ENCODE data around the gene GSDMA.

GSDMA gene

DNA sequence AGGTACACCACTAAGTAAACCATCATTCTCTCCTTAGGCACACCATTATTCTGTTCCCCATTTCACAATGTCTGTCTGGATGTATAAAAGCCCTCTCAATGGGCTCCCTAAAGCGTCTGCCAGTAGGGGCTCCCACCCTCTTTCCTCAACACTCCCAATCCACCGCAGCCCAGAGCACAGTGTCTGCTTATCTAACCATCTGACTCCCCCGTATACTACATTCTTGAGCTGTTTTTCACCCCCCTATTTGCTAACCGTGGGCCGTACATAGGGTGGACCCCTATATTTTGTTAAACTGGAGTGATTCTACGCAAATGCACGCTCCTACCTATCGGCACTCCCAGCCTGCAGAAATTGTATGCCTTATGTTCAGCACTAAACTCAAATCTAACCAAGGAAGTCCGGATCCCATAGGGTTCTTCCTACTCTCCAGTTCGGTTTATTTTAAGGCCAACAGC is 17.1 kb downstream of the GSDMA start:
- H3K14ac ChIP-seq (ENCODE audit: low read length) = no peak overlapping the region
- H2BK12ac ChIP-seq (ENCODE audit: low read length) = no peak overlapping the region
- H3K18ac ChIP-seq (ENCODE audit: low read length) = peak overlapping the region; percentile 54
- no peaks in the 10 kb centered on the region for H3K9me3 ChIP-seq (replicated peaks in 1 of 2; ENCODE audit: control insufficient read depth in 2 of 2, insufficient read depth in 1 of 2, low read depth in 1 of 2, low read length in 2 of 2)
- no peak overlapping the region for H2BK5ac ChIP-seq (ENCODE audit: low read length)
- no peak overlapping the region for H3K27ac ChIP-seq (replicated peaks; ENCODE audit: low read length)
- H4K91ac ChIP-seq (ENCODE audit: low read depth, low read length, poor library complexity) = no peak overlapping the region
- no peak overlapping the region for H3K23ac ChIP-seq (ENCODE audit: low read depth, low read length, poor library complexity)
- peak overlapping the region; percentile 75 to 94 for H3K4me3 ChIP-seq (ENCODE audit: low read length in 2 of 2)
- no peak overlapping the region for H3K4ac ChIP-seq (ENCODE audit: low read length)
- peak overlapping the region; percentile 89 for H3K4me2 ChIP-seq (ENCODE audit: insufficient read depth, low read length, poor library complexity, severe bottlenecking)
- no peak overlapping the region for H2AK5ac ChIP-seq (ENCODE audit: low read depth, low read length)
- H2BK120ac ChIP-seq (ENCODE audit: low read depth, low read length) = no peak overlapping the region
- H3K27me3 ChIP-seq (ENCODE audit: control insufficient read depth in 3 of 3, insufficient read depth in 3 of 3, low read depth in 1 of 3, low read length in 3 of 3) = peaks cover 0 to 38% (median 0%) of the 10 kb centered on the region in 3 experiments
- peak overlapping the region; percentile 56 for H3K9ac ChIP-seq (ENCODE audit: low read depth, low read length, poor library complexity)
- H2AFZ ChIP-seq (ENCODE audit: low read length) = peak overlapping the region; percentile 94
- peaks cover 5% of the 10 kb centered on the region for H3K79me1 ChIP-seq (ENCODE audit: low read depth, low read length)
- peaks cover 8 to 16% of the 10 kb centered on the region in 2 donors for H3K36me3 ChIP-seq (replicated peaks in 1 of 2; ENCODE audit: control insufficient read depth in 2 of 2, insufficient read depth in 2 of 2, low read length in 2 of 2)
- H3K4me1 ChIP-seq (ENCODE audit: control insufficient read depth in 2 of 2, insufficient read depth in 1 of 2, low read depth in 1 of 2, low read length in 2 of 2) = peaks cover 6 to 11% of the 10 kb centered on the region in 2 donors
- H2BK15ac ChIP-seq (ENCODE audit: low read length) = no peak overlapping the region
- H4K8ac ChIP-seq (ENCODE audit: low read depth, low read length) = no peak overlapping the region
- no peak for DNase-seq (ENCODE audit: low spot score)
- WGBS, 2 donors (ENCODE audit: extremely low coverage in 2 of 2, insufficient read length in 2 of 2, insufficient replicate concordance in 1 of 2) = no CpG with 5 or more reads among the region's 10 CpGs

DNA sequence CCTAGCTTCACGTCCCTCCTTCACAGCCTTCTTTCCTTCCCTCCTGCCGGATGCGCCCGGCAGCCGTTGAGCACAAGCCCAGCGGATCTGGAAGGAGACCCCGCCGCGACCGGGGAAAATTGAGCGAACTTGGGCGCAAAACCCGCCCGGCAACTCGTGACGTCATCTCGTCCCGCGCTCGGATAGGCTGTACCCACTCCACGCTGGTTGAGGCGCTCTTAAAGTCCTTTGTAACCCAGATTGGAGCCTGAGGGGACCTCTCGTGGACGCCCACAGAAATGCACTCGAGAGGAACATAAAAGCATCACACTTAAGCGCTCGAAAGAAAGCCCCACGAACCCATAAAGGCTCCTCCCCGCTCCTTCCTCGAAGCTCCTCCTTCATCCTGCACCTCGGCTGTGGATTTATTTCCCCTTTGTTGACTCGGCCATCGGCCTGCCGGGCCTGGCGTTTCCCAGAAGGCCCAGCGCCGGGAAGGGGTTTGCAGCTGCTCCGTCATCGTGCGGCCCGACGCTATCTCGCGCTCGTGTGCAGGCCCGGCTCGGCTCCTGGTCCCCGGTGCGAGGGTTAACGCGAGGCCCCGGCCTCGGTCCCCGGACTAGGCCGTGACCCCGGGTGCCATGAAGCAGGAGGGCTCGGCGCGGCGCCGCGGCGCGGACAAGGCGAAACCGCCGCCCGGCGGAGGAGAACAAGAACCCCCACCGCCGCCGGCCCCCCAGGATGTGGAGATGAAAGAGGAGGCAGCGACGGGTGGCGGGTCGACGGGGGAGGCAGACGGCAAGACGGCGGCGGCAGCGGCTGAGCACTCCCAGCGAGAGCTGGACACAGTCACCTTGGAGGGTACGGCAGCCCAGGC is 17.8 kb downstream of the GSDMA start, which contains the start of gene PSMD3:
TSS of gene PSMD3 (plus strand) at position 457 of the 856 bp plus-strand sequence. CDS start at position 621, 164 bp downstream.
- H4K8ac ChIP-seq (ENCODE audit: low read depth, low read length) = peak within 1 kb of the TSS; percentile 26
- peak; percentile 100 for DNase-seq (ENCODE audit: low spot score)
- peak within 1 kb of the TSS; percentile 99 for H3K14ac ChIP-seq (ENCODE audit: low read length)
- H3K27me3 ChIP-seq (ENCODE audit: control insufficient read depth in 3 of 3, insufficient read depth in 3 of 3, low read depth in 1 of 3, low read length in 3 of 3) = peaks cover 0 to 33% (median 0%) of the 10 kb centered on the region in 3 experiments
- peak within 1 kb of the TSS; percentile 98 for H3K18ac ChIP-seq (ENCODE audit: low read length)
- peak within 1 kb of the TSS; percentile 90 for H3K23ac ChIP-seq (ENCODE audit: low read depth, low read length, poor library complexity)
- H3K4me3 ChIP-seq (ENCODE audit: low read length in 2 of 2) = peak within 1 kb of the TSS; percentile 94 to 95
- H2BK120ac ChIP-seq (ENCODE audit: low read depth, low read length) = peak within 1 kb of the TSS; percentile 89
- H2BK5ac ChIP-seq (ENCODE audit: low read length) = peak within 1 kb of the TSS; percentile 89
- peaks cover 14 to 23% of the 10 kb centered on the region in 2 donors for H3K36me3 ChIP-seq (replicated peaks in 1 of 2; ENCODE audit: control insufficient read depth in 2 of 2, insufficient read depth in 2 of 2, low read length in 2 of 2)
- H3K9me3 ChIP-seq (replicated peaks in 1 of 2; ENCODE audit: control insufficient read depth in 2 of 2, insufficient read depth in 1 of 2, low read depth in 1 of 2, low read length in 2 of 2) = no peaks in the 10 kb centered on the region
- peak within 1 kb of the TSS; percentile 70 for H2BK15ac ChIP-seq (ENCODE audit: low read length)
- H3K79me1 ChIP-seq (ENCODE audit: low read depth, low read length) = peaks cover 5% of the 10 kb centered on the region
- H3K27ac ChIP-seq (replicated peaks; ENCODE audit: low read length) = peak within 1 kb of the TSS; percentile 55
- peak within 1 kb of the TSS; percentile 59 for H3K4ac ChIP-seq (ENCODE audit: low read length)
- WGBS, 2 donors (ENCODE audit: extremely low coverage in 2 of 2, insufficient read length in 2 of 2, insufficient replicate concordance in 1 of 2) = no CpG with 5 or more reads among the region's 84 CpGs
- peak within 1 kb of the TSS; percentile 92 for H2AK5ac ChIP-seq (ENCODE audit: low read depth, low read length)
- H3K4me2 ChIP-seq (ENCODE audit: insufficient read depth, low read length, poor library complexity, severe bottlenecking) = peak within 1 kb of the TSS; percentile 89
- peak within 1 kb of the TSS; percentile 94 for H2AFZ ChIP-seq (ENCODE audit: low read length)
- peak within 1 kb of the TSS; percentile 97 for H3K9ac ChIP-seq (ENCODE audit: low read depth, low read length, poor library complexity)
- peak within 1 kb of the TSS; percentile 85 for H2BK12ac ChIP-seq (ENCODE audit: low read length)
- no peak within 1 kb of the TSS for H4K91ac ChIP-seq (ENCODE audit: low read depth, low read length, poor library complexity)
- peaks cover 6 to 11% of the 10 kb centered on the region in 2 donors for H3K4me1 ChIP-seq (ENCODE audit: control insufficient read depth in 2 of 2, insufficient read depth in 1 of 2, low read depth in 1 of 2, low read length in 2 of 2)

DNA sequence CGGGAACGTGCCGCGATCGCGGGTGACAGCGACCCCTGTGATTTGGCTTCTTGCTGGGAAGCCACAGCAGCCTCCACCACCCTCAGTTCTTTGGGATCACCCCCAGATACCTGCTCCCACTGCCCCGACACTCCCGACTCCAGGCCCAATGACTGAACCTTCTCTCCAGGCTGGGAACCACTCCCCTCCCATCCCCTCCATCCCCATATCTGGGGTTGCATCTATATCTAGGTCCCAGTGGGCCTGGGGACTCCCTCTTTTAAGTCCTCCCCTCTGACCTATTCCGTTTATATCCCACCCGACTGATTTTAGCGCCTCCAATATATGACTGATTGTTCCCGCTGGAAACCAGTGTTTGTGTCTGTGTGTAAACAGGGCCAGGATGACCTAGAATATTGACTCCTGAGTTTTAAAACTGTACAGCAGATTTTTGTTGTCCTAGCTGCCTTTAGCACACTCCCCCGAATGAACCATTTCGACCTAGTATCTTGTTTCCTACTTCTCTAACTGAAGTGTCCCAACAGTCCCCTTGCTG is 18.5 kb downstream of the GSDMA start:
- peak overlapping the region; percentile 70 for H2BK15ac ChIP-seq (ENCODE audit: low read length)
- peaks cover 5% of the 10 kb centered on the region for H3K79me1 ChIP-seq (ENCODE audit: low read depth, low read length)
- no CpG with 5 or more reads among the region's 15 CpGs for WGBS, 2 donors (ENCODE audit: extremely low coverage in 2 of 2, insufficient read length in 2 of 2, insufficient replicate concordance in 1 of 2)
- H3K23ac ChIP-seq (ENCODE audit: low read depth, low read length, poor library complexity) = peak overlapping the region; percentile 90
- peak overlapping the region; percentile 84 for H2AFZ ChIP-seq (ENCODE audit: low read length)
- peaks cover 0 to 27% (median 0%) of the 10 kb centered on the region in 3 experiments for H3K27me3 ChIP-seq (ENCODE audit: control insufficient read depth in 3 of 3, insufficient read depth in 3 of 3, low read depth in 1 of 3, low read length in 3 of 3)
- peak overlapping the region; percentile 98 for H3K18ac ChIP-seq (ENCODE audit: low read length)
- H3K4ac ChIP-seq (ENCODE audit: low read length) = peak overlapping the region; percentile 59
- peaks cover 6 to 11% of the 10 kb centered on the region in 2 donors for H3K4me1 ChIP-seq (ENCODE audit: control insufficient read depth in 2 of 2, insufficient read depth in 1 of 2, low read depth in 1 of 2, low read length in 2 of 2)
- peak overlapping the region; percentile 26 for H4K8ac ChIP-seq (ENCODE audit: low read depth, low read length)
- peak overlapping the region; percentile 81 for H3K4me2 ChIP-seq (ENCODE audit: insufficient read depth, low read length, poor library complexity, severe bottlenecking)
- peak overlapping the region; percentile 97 for H3K9ac ChIP-seq (ENCODE audit: low read depth, low read length, poor library complexity)
- H3K27ac ChIP-seq (replicated peaks; ENCODE audit: low read length) = peak overlapping the region; percentile 55
- no peak for DNase-seq (ENCODE audit: low spot score)
- H2BK5ac ChIP-seq (ENCODE audit: low read length) = peak overlapping the region; percentile 89
- peak overlapping the region; percentile 94 to 95 for H3K4me3 ChIP-seq (ENCODE audit: low read length in 2 of 2)
- H4K91ac ChIP-seq (ENCODE audit: low read depth, low read length, poor library complexity) = no peak overlapping the region
- peak overlapping the region; percentile 92 for H2AK5ac ChIP-seq (ENCODE audit: low read depth, low read length)
- H2BK120ac ChIP-seq (ENCODE audit: low read depth, low read length) = peak overlapping the region; percentile 89
- peak overlapping the region; percentile 99 for H3K14ac ChIP-seq (ENCODE audit: low read length)
- no peak overlapping the region for H2BK12ac ChIP-seq (ENCODE audit: low read length)
- peaks cover 20 to 30% of the 10 kb centered on the region in 2 donors for H3K36me3 ChIP-seq (replicated peaks in 1 of 2; ENCODE audit: control insufficient read depth in 2 of 2, insufficient read depth in 2 of 2, low read length in 2 of 2)
- H3K9me3 ChIP-seq (replicated peaks in 1 of 2; ENCODE audit: control insufficient read depth in 2 of 2, insufficient read depth in 1 of 2, low read depth in 1 of 2, low read length in 2 of 2) = no peaks in the 10 kb centered on the region
